ENCODE data around the gene PEX3.
A peak's percentile ranks its signal among the peaks of the same experiment; 100 is the strongest.
"Not testable (repeated sequence)": the region's sequence is repeated elsewhere in the genome, so short reads cannot be mapped to it uniquely, and the experiment has no call there.

The PEX3 gene

DNA sequence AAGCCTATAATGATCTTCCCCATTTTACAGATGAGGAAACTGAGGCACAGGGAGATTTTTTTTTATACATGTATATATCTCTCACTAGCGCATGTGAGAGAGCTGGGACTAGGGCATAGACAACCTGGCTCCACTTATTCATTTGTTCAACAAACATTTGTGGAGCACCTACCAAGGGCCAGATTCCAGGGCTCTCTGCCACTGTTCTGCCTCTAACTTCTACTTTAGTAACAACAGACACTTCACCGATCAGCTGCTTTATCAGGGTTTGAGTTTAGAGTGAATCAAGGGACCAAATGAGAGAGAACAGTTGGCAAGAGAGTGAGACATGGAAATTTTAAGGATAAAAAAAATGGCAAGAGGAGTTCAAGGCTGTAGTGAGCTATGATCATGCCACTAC, 7.5 kb upstream of the PEX3 start:
- DNase-seq (ENCODE audit: low read depth in 2 of 3, low spot score in 2 of 3) = no peak

DNA sequence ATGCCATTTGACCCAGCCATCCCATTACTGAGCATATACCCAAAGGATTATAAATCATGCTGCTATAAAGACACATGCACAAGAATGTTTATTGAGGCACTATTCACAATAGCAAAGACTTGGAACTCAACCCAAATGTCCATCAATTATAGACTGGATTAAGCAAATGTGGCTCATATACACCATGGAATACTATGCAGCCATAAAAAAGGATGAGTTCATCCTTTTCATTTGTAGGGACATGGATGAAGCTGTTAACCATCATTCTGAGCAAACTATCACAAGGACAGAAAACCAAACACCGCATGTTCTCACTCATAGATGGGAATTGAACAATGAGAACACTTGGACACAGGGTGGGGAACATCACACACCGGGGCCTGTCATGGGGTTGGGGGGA, 2.7 kb upstream of the PEX3 start:
- not testable (repeated sequence) for DNase-seq (ENCODE audit: low read depth in 2 of 3, low spot score in 2 of 3)

DNA sequence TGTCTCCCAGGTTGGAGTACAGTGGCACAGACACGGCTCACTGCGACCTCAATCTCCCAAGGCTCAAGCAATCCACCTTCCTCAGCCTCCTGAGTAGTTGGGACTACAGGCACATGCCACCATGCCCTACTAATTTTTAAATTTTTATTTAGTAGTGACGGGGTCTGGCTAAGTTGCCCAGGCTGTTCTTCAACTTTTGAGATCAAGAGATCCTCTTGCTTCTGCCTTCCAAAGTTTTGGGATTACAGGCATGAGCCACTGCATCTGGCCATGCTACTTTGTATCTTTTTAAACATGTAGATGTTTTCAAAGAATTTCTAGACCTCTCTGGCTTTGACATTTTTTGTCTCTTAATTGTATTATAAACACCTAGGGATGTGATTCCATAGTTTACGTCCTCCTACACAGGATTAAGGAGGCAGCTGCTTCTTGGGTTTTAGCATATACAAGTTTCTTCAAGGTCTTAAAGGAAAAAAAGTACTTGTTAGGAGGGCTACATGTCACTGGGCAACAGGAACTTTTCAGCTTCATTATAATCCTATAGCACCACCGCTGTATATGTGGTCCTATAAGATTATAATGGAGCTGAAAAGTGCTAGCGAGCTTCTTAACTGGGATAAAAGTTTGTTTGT, 1.4 kb upstream of the PEX3 start:
- DNase-seq (ENCODE audit: low read depth in 2 of 3, low spot score in 2 of 3) = no peak

DNA sequence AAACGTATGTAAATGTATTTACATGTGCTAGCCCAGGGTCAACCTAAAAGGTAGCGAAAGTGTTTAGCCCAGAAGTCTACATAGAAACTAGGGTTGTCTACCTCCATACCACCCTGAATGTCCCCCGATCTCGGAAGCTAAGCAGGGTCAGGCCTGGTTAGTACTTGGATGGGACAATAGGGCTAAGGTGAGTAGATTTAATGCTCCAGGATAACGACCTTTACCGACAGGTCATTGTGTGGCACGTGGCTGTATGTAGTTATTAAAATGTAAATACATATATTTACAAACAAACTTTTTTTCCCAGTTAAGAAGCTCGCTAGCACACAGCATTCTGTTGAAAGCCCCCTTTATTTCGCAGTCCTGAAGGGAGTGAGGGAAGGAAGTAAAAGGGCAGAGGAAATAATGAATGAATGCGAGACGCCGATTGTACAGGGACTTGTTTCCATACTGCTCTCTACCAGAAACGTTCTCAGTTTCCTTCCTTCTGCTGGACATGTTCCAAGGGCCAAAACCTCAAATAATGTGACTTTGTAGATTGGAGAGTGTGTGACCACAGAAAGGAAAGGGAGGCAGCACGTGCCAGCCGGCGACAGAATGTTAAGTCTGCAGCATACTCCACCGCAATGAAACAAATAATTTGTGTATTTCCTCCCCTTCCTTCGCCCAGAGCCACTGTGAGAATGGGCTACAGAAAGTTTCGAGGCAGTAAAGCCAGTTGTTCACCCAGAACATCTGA, 722 bp upstream of the PEX3 start:
- DNase-seq (ENCODE audit: low read depth in 2 of 3, low spot score in 2 of 3) = peak in 1 of 3 experiments; percentile 18

DNA sequence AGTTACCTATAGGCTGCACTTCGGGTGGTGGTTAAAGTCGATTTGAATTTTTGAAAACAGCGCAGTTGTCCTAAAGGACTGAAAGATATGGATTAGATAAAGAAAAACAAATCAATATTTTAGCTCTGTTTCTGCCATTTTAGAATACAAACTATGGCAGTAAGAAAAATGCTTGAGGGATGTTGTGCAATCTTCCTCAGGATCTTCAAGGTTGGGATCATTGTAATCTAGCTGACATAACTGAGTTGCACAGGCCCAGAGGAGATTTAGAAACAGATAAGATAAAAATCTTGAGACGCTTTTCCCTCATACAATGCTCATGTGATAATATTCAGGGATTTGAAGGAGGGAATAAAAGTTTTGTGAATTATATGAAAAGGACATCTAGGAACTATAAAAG, 926 bp downstream of the PEX3 start:
- no peak for DNase-seq (ENCODE audit: low read depth in 2 of 3, low spot score in 2 of 3)

DNA sequence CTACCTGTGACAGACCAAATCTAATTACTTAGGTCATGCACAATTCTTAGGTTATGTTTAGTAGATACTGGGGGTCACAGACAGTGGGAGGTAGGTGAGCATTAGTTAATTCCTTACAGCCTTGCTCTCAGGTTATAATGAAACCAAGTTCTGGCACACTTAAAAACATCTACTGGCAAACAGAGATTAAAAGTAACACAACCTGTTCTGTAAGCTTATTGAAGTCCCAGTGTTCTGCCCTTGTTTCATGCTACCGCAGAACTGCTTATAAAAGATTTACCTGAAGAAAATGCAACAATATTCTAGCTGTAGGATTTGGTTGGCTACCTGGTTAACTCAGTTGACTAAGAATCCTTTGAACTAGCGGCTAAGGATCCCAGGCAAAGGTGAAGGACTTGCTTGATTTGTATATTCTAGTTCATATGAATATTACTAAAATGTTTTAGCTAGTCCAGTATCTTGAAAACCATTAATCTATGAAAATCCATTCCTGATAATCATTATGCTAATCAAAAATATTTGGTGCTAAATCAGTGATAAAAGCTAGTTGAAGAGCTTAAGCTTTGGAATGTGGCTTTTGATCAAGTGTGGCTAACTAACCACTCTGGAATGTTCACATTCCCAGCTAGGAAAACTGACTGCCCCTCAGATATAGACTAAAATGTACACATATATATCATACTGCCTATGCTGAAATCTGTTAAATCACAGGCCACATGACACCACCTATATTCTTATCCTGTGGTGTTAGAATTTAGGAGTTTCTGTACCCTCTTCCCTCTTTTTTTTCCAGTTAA, 7.2 kb downstream of the PEX3 start:
- no peak for DNase-seq (ENCODE audit: low read depth in 2 of 3, low spot score in 2 of 3)

DNA sequence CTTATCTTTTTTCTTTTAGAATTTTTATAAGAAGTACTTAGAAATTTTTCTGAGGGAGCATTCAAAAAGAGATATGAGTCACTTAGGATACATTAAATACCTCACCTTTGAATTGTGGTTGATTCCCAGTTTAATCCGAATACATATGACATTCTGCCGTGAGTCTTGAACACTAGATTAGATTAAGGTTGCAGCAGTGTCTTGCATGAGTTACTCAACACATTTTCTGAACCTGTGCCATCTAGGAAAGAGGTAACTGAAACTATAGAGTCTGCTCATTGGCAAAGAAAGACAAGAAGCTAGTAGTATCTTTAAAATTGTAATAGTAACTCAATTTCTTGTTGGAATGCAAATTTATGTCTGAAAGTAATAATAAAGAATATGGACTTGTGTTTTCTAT, 14.9 kb downstream of the PEX3 start:
- DNase-seq (ENCODE audit: low read depth in 2 of 3, low spot score in 2 of 3) = no peak

DNA sequence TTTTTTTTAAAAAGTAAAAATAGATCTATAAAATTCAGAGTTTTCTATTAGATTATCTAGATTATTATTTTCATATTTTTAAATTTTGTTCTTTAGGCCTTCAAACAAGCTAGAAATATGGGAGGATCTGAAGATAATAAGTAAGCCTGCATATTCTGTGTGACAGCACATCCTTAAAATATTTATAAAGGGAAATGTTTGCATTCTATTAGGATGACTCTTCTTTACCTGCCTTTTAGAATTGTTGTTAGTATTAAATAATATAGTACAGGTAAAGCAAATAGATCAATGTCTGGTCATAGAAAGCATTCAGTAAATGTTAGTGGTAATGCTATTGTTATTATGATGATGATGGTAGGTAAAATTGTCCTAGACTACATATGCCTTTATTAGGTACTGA, 17.4 kb downstream of the PEX3 start:
- no peak for DNase-seq (ENCODE audit: low read depth in 2 of 3, low spot score in 2 of 3)

DNA sequence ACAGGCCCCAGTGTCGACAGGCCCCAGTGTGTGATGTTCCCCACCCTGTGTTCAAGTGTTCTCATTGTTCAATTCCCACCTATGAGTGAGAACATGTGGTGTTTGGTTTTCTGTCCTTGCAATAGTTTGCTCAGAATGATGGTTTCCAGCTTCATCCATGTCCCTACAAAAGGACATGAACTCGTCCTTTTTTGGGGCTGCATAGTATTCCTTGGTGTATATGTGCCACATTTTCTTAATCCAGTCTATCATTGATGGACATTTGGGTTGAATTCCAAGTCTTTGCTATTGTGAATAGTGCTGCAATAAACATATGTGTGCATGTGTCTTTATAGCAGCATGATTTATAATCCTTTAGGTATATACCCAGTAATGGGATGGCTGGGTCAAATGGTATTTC, 18.2 kb downstream of the PEX3 start:
- DNase-seq (ENCODE audit: low read depth in 2 of 3, low spot score in 2 of 3) = not testable (repeated sequence)

DNA sequence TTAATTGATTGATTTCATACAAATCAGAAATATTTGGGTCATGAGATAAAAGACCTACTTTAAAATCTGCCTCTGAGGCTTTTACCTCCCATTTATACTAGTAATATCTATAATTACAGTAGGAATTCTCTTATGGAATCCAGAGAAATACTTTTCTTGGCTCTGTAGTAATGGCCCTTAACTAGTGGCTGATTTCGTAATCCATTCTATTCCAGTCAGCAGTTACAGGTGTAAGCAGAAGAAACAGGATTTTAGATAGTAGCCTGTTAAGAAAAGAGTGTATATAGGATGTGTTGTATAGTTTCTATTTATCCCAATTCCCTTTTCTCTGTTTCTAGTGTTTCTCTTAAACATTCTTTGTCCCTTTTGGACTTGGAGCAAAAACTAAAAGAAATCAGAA, 21.2 kb downstream of the PEX3 start:
- no peak for DNase-seq (ENCODE audit: low read depth in 2 of 3, low spot score in 2 of 3)

DNA sequence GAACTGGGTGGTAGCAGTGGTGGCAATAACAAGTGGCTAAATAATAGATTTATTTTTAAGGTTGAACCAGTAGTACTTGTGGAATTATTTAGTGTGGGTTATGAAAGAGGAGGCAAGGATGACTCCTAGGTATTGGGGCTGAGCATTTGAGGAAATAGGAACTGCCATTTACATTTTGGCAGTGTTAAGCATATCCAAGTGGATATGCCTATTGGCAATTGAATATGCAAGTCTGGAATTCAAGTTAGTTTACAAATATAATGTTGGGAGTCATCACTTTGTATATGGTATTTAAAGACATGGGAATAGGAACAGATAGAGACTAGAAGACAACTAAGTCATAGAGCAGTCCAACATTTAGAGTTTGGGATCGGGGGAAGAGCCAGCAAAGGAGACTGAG, 25.9 kb downstream of the PEX3 start:
- no peak for DNase-seq (ENCODE audit: low read depth in 2 of 3, low spot score in 2 of 3)

DNA sequence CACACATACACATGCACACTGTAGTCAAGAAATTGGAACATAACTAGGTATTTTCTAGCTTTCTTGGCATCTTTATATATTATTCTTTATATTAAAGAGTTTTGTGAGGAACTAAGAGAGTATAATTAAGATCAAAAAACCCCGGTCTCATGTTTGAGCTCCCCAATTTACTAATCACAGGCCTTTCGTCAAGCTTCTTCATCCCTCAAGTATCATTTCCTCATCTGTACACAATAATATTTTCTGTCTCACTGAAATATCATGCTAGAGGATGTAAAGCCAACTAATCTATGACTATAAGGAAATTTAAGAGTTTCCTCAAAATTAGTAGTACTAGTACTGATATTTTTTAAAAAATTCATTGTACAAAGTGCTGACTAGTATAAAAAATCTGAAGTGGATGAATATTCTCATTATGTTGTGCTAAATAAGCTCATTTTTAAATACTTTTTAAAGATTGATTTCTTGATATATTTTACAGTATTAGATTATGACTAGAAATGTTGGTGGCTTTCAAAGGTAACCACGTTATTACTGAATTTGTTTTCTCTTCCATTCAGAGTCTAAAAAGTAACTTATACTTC, 28.0 kb downstream of the PEX3 start:
- no peak for DNase-seq (ENCODE audit: low read depth in 2 of 3, low spot score in 2 of 3)

DNA sequence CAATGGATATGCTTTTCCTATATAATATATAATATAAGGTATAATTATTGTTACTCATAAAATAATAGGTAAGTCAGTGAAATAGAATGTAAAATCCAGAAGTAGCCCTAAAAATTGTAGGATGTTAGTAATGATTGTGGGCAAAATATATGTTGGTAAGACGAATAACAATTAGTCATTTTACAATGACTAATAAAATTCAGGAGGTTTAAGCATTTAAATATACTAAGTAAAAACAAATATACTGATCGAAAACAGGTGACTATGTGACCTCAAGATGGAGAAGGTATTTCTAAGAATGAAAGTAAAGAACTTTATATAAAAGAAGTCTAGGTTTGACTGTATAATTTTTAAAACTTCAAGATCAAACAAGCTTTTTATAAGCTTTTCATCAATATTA, 32.0 kb downstream of the PEX3 start:
- no peak for DNase-seq (ENCODE audit: low read depth in 2 of 3, low spot score in 2 of 3)

DNA sequence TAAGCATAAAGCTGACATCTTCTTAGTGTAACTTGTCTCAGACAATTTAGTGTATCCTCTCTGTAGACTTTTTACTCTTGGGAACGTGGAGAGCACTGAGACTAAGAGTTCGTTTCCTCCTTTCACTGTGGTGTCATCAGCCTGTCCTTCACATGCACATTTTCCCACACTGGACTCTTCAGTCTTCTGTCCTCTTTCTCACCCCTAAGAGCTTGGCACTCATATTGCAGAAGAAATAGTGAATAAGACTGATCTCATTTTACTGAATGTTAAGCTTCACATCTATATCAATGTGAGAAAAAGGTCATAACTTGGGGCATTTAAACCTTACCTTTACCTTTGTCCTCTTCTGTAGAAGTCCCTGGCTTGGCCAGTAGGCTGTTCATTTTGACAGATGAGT, 35.4 kb downstream of the PEX3 start:
- DNase-seq (ENCODE audit: low read depth in 2 of 3, low spot score in 2 of 3) = no peak

DNA sequence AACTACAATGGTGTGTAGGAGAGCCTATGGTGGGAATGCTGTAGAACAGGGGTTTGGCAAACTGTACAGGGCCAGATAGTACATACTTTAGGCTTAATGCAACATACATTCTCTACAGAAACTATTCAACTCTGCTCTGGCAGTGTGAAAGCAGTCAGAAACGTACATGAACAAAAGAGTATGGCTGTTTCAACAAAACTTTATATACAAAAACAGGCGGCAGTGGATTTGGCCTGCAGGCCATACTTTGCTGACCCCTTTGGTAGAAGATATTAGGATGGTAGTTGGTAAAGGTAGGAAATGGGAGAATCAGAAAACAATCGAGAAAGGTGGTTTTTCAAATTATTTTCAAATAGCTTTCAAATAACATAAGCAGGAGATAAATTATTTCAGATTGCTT, 36.1 kb downstream of the PEX3 start:
- DNase-seq (ENCODE audit: low read depth in 2 of 3, low spot score in 2 of 3) = no peak

DNA sequence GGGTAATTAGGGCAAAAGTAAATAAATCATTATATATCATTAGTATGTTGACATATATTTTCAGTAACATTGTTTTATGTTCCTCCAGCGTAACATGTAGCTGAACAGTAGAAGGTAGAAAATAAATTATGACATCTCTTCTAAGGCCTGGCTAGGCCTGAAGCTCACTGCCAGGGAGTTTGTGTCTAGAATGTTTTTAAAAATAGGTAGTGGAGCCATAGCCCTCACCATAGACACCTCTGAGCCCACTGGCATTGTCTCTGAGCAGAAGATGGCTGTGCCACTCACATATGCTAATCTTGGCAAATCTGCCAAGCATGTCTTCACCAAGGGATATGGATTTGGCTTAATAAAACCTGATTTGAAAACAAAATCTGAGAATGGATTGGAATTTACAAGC, 39.6 kb downstream of the PEX3 start:
- no peak for DNase-seq (ENCODE audit: low read depth in 2 of 3, low spot score in 2 of 3)

DNA sequence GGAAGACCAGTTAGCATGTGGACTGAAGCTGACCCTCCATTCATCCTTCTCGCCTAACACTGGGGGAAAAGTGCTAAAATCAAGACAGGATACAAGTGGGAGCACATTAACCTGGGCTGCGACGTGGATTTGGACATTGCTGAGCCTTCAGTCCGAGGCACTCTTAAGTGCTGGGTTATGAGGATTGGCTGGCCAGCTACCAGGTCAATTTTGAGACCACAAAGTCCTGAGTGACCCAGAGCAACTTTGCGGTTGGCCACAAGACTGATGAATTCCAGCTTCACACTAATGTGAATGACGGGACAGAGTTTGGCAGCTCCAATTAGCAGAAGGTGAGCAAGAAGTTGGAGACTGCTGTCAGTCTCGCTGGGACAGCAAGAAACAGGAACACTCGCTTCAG, 40.2 kb downstream of the PEX3 start:
- no peak for DNase-seq (ENCODE audit: low read depth in 2 of 3, low spot score in 2 of 3)

DNA sequence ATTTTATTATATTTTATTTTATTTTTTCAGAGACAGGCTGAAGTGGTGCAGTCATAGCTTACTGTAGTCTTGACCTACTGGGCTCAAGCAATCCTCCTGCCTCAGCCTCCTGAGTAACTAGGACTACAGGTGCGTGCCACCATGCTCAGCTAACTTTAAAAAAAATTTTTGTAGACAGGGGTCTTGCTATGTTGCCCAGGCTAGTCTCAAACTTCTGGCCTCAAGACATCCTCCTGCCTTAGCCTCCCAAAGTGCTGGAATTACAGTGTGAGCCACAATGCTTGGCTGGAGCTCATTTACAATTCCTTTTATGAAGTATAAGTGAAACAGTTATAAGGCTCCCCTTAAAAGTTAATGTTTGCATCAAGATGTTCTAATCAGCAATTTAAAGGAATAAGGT, 46.4 kb downstream of the PEX3 start:
- DNase-seq (ENCODE audit: low read depth in 2 of 3, low spot score in 2 of 3) = no peak

DNA sequence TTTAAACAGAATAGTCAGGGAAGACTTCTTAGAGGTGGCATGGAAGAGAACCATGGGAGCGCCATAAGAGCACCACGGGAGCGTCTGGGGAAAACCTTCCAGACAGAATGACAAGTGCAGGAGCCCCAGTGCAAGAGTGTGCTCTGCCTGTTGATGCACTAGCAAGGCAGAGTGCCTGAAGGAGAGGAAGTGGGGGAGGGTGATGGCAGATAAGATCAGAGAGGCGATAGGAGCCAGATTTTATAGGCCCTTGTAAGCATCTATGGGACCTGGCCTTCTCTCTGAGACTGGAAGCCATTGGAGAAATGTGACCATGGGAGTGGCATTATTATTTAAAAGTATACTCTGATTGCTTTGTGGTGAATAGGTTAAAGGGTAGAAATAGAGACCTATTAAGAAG, 47.8 kb downstream of the PEX3 start:
- DNase-seq (ENCODE audit: low read depth in 2 of 3, low spot score in 2 of 3) = no peak

DNA sequence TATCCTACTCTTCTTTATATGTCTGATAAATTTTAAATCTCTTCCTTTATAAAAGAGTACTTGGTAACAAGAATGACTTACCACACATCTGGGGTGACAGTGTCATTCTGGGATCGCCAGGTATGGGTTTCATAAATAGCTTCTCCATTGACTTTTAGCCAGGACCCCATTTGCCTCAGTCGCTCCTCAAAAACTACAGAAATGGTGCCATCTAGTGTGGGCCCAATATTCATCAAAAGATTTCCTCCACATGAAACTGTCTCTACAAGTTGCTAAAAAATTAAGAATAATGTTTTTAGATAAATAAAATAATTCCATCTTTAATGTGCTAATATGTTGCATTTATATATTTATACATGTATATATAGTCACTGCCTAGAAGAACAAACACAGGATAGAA, 51.2 kb downstream of the PEX3 start:
- DNase-seq (ENCODE audit: low read depth in 2 of 3, low spot score in 2 of 3) = no peak

DNA sequence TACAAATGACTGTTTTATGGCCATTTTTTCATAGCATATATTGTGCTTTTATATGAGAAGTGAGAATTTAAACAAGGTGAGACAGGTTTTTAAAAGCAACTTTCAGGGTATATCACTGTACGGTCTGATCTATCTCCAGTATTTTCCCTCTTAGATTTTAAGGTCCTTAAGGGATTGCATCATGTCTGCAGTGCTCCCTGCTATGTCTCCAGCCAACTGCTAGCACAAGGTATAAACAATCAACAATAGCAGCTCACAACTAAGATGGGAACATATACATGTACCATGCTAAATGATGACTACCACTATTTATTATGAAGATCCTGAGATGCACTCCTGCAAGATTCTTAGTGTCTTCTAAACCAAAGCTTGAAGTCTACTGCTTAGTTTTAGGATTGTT, 53.8 kb downstream of the PEX3 start:
- no peak for DNase-seq (ENCODE audit: low read depth in 2 of 3, low spot score in 2 of 3)

DNA sequence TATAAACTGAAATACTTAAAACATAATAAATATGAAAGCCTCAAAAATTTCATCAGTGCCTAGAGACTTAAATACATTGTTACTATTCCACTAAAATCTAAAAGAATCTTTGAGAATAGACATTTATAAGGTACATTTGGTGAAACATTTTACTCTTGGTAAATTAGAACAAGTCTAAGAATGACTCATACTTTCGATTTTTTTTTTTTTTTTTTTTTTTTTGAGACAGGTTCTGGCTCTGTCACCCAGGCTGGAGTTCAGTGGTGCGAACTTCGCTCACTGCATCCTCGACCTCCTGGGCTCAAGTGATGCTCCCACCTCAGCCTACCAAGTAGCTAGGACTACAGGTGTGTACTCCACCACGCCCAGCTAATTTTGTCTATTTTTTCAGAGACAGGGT, 54.5 kb downstream of the PEX3 start:
- no peak for DNase-seq (ENCODE audit: low read depth in 2 of 3, low spot score in 2 of 3)
